GM10266 (cell line): ENCODE measurements around the gene ZBTB2.
A peak's percentile ranks its signal among the peaks of the same experiment; 100 is the strongest.

Experiments
- DNase-seq: peaks from one replicate; pipeline ENCODE4 v3.0.0; 2012; ENCODE audit errors: extremely low spot score
- CTCF ChIP-seq: IDR thresholded peaks from 2 replicates; pipeline ENCODE4 v1.5.1; 2012; ENCODE audit warnings: mild to moderate bottlenecking, low read depth; ENCODE audit not compliant: control insufficient read depth, insufficient read depth; ENCODE audit errors: missing control alignments

The ZBTB2 gene

GRCh38 chr6:151327101-151327500 is 64.3 kb downstream of the ZBTB2 start:
- no peak for DNase-seq

GRCh38 chr6:151326116-151326825 is 65.1 kb downstream of the ZBTB2 start:
- no peak for DNase-seq
- no peak for TF ChIP-seq CTCF

More at GRCh38 chr6:151327101-151327500, 64.3 kb downstream of the ZBTB2 start:
- no peak for TF ChIP-seq CTCF

GRCh38 chr6:151325075-151326050 is 66.0 kb downstream of the ZBTB2 start:
- DNase-seq, result no peak
- TF ChIP-seq CTCF, result no peak

- no peak for TF ChIP-seq CTCF
- no peak for DNase-seq
These were observed 66.9 kb downstream of the ZBTB2 start for GRCh38 chr6:151324488-151324825.

GRCh38 chr6:151323791-151324487 is 67.4 kb downstream of the ZBTB2 start:
- peak; percentile 79 for DNase-seq
- TF ChIP-seq CTCF, result peak; percentile 97

GRCh38 chr6:151322570-151322969 is 68.8 kb downstream of the ZBTB2 start:
- no peak for DNase-seq

More at GRCh38 chr6:151322570-151322969, 68.8 kb downstream of the ZBTB2 start:
- TF ChIP-seq CTCF, result no peak
